ENCODE data around the gene POMP. TPM values are rescaled to one million over a fixed set of nuclear protein-coding genes. Genes with fewer than 3 reads are reported as not detected.

POMP gene
- total RNA-seq, 1 experiment from 2014 or later = 107 TPM

GRCh38 chr13:28653111-28653510 is 5.8 kb upstream of the POMP start:
- no peaks in the 10 kb centered on the region for H4K20me1 ChIP-seq (ENCODE audit: insufficient read depth)
- no peaks in the 10 kb centered on the region for H3K9me3 ChIP-seq (ENCODE audit: control insufficient read depth in 1 of 2, insufficient read depth in 1 of 2, low read depth in 1 of 2, low read length in 2 of 2)
- H3K9me2 ChIP-seq (ENCODE audit: insufficient read depth) = no peaks in the 10 kb centered on the region
- H3K79me2 ChIP-seq (ENCODE audit: insufficient read depth, low read length) = peaks cover 31% of the 10 kb centered on the region
- no peak overlapping the region for H3K4me2 ChIP-seq (ENCODE audit: low read length)
- ATAC-seq (no peak), DNase-seq (ENCODE audit: low read depth, low spot score) (no peak)
- H3K9ac ChIP-seq (ENCODE audit: low read length) = no peak overlapping the region
- no TSS peak for BruUV-seq (replicated peaks)
- H3K27ac ChIP-seq (ENCODE audit: low read depth, low read length) = no peak overlapping the region
- H3K36me3 ChIP-seq (ENCODE audit: control insufficient read depth in 1 of 2, insufficient read depth in 2 of 2, low read length in 2 of 2) = no peaks in the 10 kb centered on the region
- H3K4me1 ChIP-seq (ENCODE audit: control insufficient read depth in 1 of 2, insufficient read depth in 2 of 2, low read length in 2 of 2) = peaks cover 6 to 16% of the 10 kb centered on the region in 2 experiments; a peak in 3 of 4 replicates
- no peak for TF ChIP-seq YY1 (IDR thresholded peaks at IDR 0.05; ENCODE audit: extremely low read depth, insufficient replicate concordance, low read depth, low read length)
- no peak for TF ChIP-seq EGR1 (IDR thresholded peaks at IDR 0.05; ENCODE audit: low read depth)
- TF ChIP-seq EZH2 (IDR thresholded peaks at IDR 0.05) = no peak
- no peak for TF ChIP-seq FOSL1 (IDR thresholded peaks at IDR 0.05; ENCODE audit: low read depth)
- no peak for TF ChIP-seq POLR2A (IDR thresholded peaks at IDR 0.05; ENCODE audit: borderline replicate concordance, extremely low read depth, insufficient read depth, insufficient read length)
- TF ChIP-seq SP1 (IDR thresholded peaks at IDR 0.05; ENCODE audit: low read depth) = no peak
- no peak for TF ChIP-seq REST (IDR thresholded peaks at IDR 0.05; ENCODE audit: low read depth)
- no peak for TF ChIP-seq ZBTB33 (IDR thresholded peaks at IDR 0.05; ENCODE audit: extremely low read depth, insufficient replicate concordance, low read length)
- TF ChIP-seq TCF7L2 (IDR thresholded peaks at IDR 0.05; ENCODE audit: borderline replicate concordance, extremely low read depth, insufficient read depth, insufficient read length) = no peak
- ChIA-PET POLR2A (no interaction called here), RAD21 (ENCODE audit: low non-redundant PET in 1 of 2, low total read pairs in 2 of 2, uncharacterized antibody in 2 of 2, unreplicated experiment in 2 of 2) (no interaction called here), CTCF (no interaction called here)
- intact Hi-C loops (cut with micrococcal nuclease) = no loop called here
- H3K4me3 ChIP-seq (replicated peaks in 1 of 2; ENCODE audit: low read depth in 1 of 2, low read length in 2 of 2) = no peak overlapping the region
- no peaks in the 10 kb centered on the region for H3K27me3 ChIP-seq (ENCODE audit: insufficient read depth, low read length)
- H2AFZ ChIP-seq (ENCODE audit: low read depth, low read length, poor library complexity, severe bottlenecking) = no peak overlapping the region

Measured in HCT116 (cell line).